K562 (cell line): ENCODE measurements around the gene UQCC2. TPM values are rescaled to one million over a fixed set of nuclear protein-coding genes. Genes with fewer than 3 reads are reported as not detected.

Source experiments
- ATAC-seq: fragments of 200-7000 bp; cut with Tn5 transposase; 3 replicates; pipeline ENCODE4 v1.9.1; 2020; ENCODE audit warnings: moderate library complexity
- BruUV-seq: library from RNA; stranded (reverse); fragments of 400-500 nt; replicated peaks from 2 replicates; lab custom pipeline; 2021; lab: Mats Ljungman, UMichigan
- CTCF ChIA-PET: fragments of 300-600 bp; formaldehyde crosslinking; extraction: SDS; loops from one replicate; lab custom pipeline; 2021; ENCODE audit warnings: low intra/inter-chr PET ratio; lab: Yijun Ruan, JAX
- POLR2A ChIA-PET: fragments of 300-600, 350-650 bp; sonication (Branson Sonifier 250); formaldehyde crosslinking; extraction: SDS; loops from one replicate; lab custom pipeline; 2021; ENCODE audit warnings: antibody characterized with exemption, inconsistent platforms; lab: Yijun Ruan, JAX
- DNase-seq, 4 experiments: peaks; one replicate each; pipeline versions ENCODE4 v3.0.0 to v3.0.0-alpha.2; 2011 to 2018; ENCODE audit warnings: low spot score in 3 of 4, mixed read lengths in 3 of 4; ENCODE audit errors: extremely low read depth in 1 of 4
- FAIRE-seq: peaks from 2 replicates; lab custom pipeline; 2011; peaks lifted over from hg19 to GRCh38; lab: Jason Lieb, UNC
- H2AFZ ChIP-seq: 2 replicates; pipeline ENCODE4 v1.6.0; 2011; ENCODE audit warnings: low read depth, low read length, control low read depth, inconsistent platforms
- H3K27ac ChIP-seq: fragments of 200-600 bp; 3 replicates; pipeline ENCODE4 v1.8.0; 2011; ENCODE audit warnings: low read depth, mild to moderate bottlenecking, control low read depth, inconsistent platforms, low read length, moderate library complexity, mixed read lengths; ENCODE audit errors: extremely low read depth
- H3K27me3 ChIP-seq, 2 experiments: fragments of 300-600 bp in 1 of 2; 2 replicates in 1 of 2; 3 replicates in 1 of 2; pipeline versions ENCODE4 v1.6.0 to v1.8.0; 2011; ENCODE audit warnings: inconsistent platforms in 2 of 2, low read length in 2 of 2, mild to moderate bottlenecking in 1 of 2, mixed read lengths in 1 of 2, moderate library complexity in 1 of 2; ENCODE audit not compliant: control insufficient read depth in 2 of 2, insufficient read depth in 2 of 2
- H3K36me3 ChIP-seq: fragments of 300-600 bp; 3 replicates; pipeline ENCODE4 v1.8.0; 2011; ENCODE audit warnings: mild to moderate bottlenecking, low read length, inconsistent platforms; ENCODE audit not compliant: control insufficient read depth, insufficient read depth
- H3K4me1 ChIP-seq, 2 experiments: fragments of 200-600 bp in 1 of 2; replicated peaks in 1 of 2; 2 replicates in 1 of 2; 3 replicates in 1 of 2; pipeline versions ENCODE4 v1.5.1 to v1.8.0; 2011; ENCODE audit warnings: inconsistent platforms in 2 of 2, low read length in 2 of 2, mild to moderate bottlenecking in 1 of 2, mixed read lengths in 1 of 2, moderate library complexity in 1 of 2; ENCODE audit not compliant: control insufficient read depth in 2 of 2, insufficient read depth in 2 of 2
- H3K4me2 ChIP-seq: 2 replicates; pipeline ENCODE4 v1.6.1; 2011; ENCODE audit warnings: low read length, control low read depth, inconsistent platforms, mixed read lengths; ENCODE audit not compliant: insufficient read depth
- H3K4me3 ChIP-seq: fragments of 200-600 bp; sonication (generic), shearing (Covaris generic); 2 replicates; pipeline ENCODE4 v1.5.1; 2016; ENCODE audit warnings: control low read depth, inconsistent platforms
- H3K79me2 ChIP-seq: fragments of 200-600 bp; 3 replicates; pipeline ENCODE4 v1.8.0; 2011; ENCODE audit warnings: low read length, inconsistent platforms; ENCODE audit not compliant: control insufficient read depth, insufficient read depth
- H3K9ac ChIP-seq, 2 experiments: 2 replicates each; pipeline versions ENCODE4 v1.6.0 to v1.6.1; 2011; ENCODE audit warnings: low read depth in 2 of 2, low read length in 2 of 2, control low read depth in 1 of 2, inconsistent platforms in 1 of 2, mild to moderate bottlenecking in 1 of 2, mixed read lengths in 1 of 2; ENCODE audit not compliant: insufficient read depth in 1 of 2
- H3K9me1 ChIP-seq: one replicate; pipeline ENCODE4 v1.6.0; 2011; ENCODE audit warnings: inconsistent platforms, mild to moderate bottlenecking, low read length, moderate library complexity; ENCODE audit not compliant: control insufficient read depth, insufficient read depth
- H3K9me3 ChIP-seq: replicated peaks from 2 replicates; pipeline ENCODE4 v1.5.1; 2011; ENCODE audit warnings: low read depth, low read length, inconsistent platforms; ENCODE audit not compliant: control insufficient read depth, insufficient read depth
- H4K20me1 ChIP-seq: replicated peaks from 2 replicates; pipeline ENCODE4 v1.6.1; 2011; ENCODE audit warnings: low read length, inconsistent platforms, mixed read lengths; ENCODE audit not compliant: control insufficient read depth, insufficient read depth
- HDAC2 ChIP-seq: fragments of 450-650 bp; IDR thresholded peaks from 2 replicates; pipeline ENCODE4 v1.6.1; 2016; ENCODE audit warnings: mild to moderate bottlenecking
- KAT2B ChIP-seq: IDR thresholded peaks from one replicate; pipeline ENCODE4 v1.6.1; 2012; ENCODE audit warnings: low read depth, mild to moderate bottlenecking, control low read depth, inconsistent platforms, low read length, moderate library complexity
- MED1 ChIP-seq: sonication (generic); formaldehyde crosslinking; IDR thresholded peaks from 2 replicates; pipeline ENCODE4 v1.8.1; 2023; ENCODE audit warnings: missing genetic modification reagents, borderline replicate concordance
- PCBP2 ChIP-seq: fragments of 200-400 bp; formaldehyde crosslinking; IDR thresholded peaks from 2 replicates; pipeline ENCODE4 v1.6.1; 2018; ENCODE audit warnings: low read length, low read depth, mild to moderate bottlenecking, moderate library complexity; ENCODE audit not compliant: poor library complexity, severe bottlenecking
- ZNF436 ChIP-seq: fragments of 250-450, 450-650 bp; sonication (Bioruptor Pico); formaldehyde crosslinking; IDR thresholded peaks from 2 replicates; pipeline ENCODE4 v1.7.0; 2020; ENCODE audit warnings: mild to moderate bottlenecking
- ZNF780A ChIP-seq: fragments of 250-450 bp; sonication (Bioruptor Pico); IDR thresholded peaks from 2 replicates; pipeline ENCODE4 v1.5.0; 2021; ENCODE audit warnings: mild to moderate bottlenecking
- WGBS: fragments of 100-300 bp; shearing (Covaris generic); methylation state at CpG from one replicate; pipeline ENCODE4 v1.1.6; 2016; ENCODE audit warnings: low coverage, mixed read lengths; ENCODE audit not compliant: insufficient coverage; ENCODE audit errors: missing lambda C conversion rate; 5-methylcytosine and 5-hydroxymethylcytosine counted together
- in situ Hi-C: fragments of 300-500 bp; cut with MboI; formaldehyde crosslinking; loops from 4 replicates; pipeline ENCODE4 v1.15.0; 2018; ENCODE audit warnings: inconsistent platforms, mixed read lengths
- intact Hi-C: fragments of 100-400 bp; cut with micrococcal nuclease; formaldehyde crosslinking; loops from 2 replicates; pipeline ENCODE4 v1.14.2; 2022
- polyA plus RNA-seq, 8 experiments: library from polyadenylated mRNA; depleted of rRNA in 4 of 8; stranded (reverse) in 5 of 8; unstranded in 3 of 8; fragments of >200 nt; fragmentation: Nextera tagmentation in 2 of 8; fragmentation: Illumina TruSeq in 1 of 8; extraction: Ambion mirVana in 2 of 8; extraction: Trizol in 1 of 8; gene quantifications; 2 replicates each; pipeline versions ENCODE4 v1.2.1 to v1.2.3, GENCODE V29; 2011 to 2014; ENCODE audit warnings: inconsistent platforms in 1 of 8, missing spikeins in 1 of 8
- total RNA-seq, 7 experiments: library from RNA; depleted of rRNA in 6 of 7; stranded (reverse); fragments of >200 nt in 6 of 7; fragmentation: Illumina TruSeq in 2 of 7; extraction: Trizol in 2 of 7; gene quantifications; 2 replicates each; pipeline versions ENCODE4 v1.2.1 to v1.2.3, GENCODE V29; 2011 to 2021; ENCODE audit warnings: low replicate concordance in 1 of 7

Gene UQCC2
- total and polyA plus RNA-seq, 9 of the 15 experiments (the other 6 are each of a cell fraction or from before 2014, with no cell fraction given), result 58.5 to 927 (median 158) TPM

DNA sequence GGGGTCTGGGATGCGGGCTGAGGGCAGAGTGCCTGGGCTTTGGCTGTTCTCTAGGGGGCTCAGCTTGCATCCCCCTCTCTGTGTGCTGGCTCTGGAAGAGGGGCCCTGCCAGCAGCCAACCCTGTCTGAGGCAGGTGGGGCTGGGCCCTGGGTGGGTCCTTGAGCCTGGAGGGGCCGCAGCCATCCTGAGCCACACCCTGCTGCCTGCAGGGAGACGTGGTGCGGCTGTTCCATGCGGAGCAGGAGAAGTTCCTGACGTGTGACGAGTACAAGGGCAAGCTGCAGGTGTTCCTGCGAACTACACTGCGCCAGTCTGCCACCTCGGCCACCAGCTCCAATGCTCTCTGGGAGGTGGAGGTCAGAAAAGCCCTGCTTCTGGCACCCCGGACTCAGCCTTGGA is 49.2 kb downstream of the UQCC2 start:
- in situ Hi-C loops, result no loop called here
- Histone ChIP-seq H3K36me3 (peaks cover 64% of the 10 kb centered on the region; the same call in 2 of the 3 replicates), H3K9me1 (no peaks in the 10 kb centered on the region)
- TF ChIP-seq ZNF436 (no peak), PCBP2 (no peak), HDAC2 (no peak), ZNF780A (no peak), MED1 (CRISPR knock-in tag) (no peak), KAT2B (no peak)
- TF ChIP-seq, all 486 proteins: peak for 0
- FAIRE-seq, result no peak
- no peak for DNase-seq
- Histone ChIP-seq H3K4me2 (no peak overlapping the region), H2AFZ (no peak overlapping the region), H3K27ac (no peak overlapping the region), H3K79me2 (no peaks in the 10 kb centered on the region), H3K4me3 (no peak overlapping the region), H4K20me1 (no peaks in the 10 kb centered on the region; the same call in 1 of the 2 replicates), H3K9me3 (no peaks in the 10 kb centered on the region), H3K27me3 (no peaks in the 10 kb centered on the region), H3K9ac (no peak overlapping the region), H3K4me1 (peaks cover 0 to 6% of the 10 kb centered on the region in 2 experiments; a peak in 1 of 5 replicates)
- ChIA-PET POLR2A (interaction anchor here (1.3 kb wide), 1 partner anchor 19 kb away, joined by 3 read pairs; no protein-coding TSS in a partner anchor), CTCF (no interaction called here)
- no TSS peak for BruUV-seq
- intact Hi-C loops, result no loop called here
- 88% methylated on average over 11 of the region's 11 CpGs for WGBS
- ATAC-seq, result no peak
